Urothelium cell line (cell line): Measurements from ENCODE around the gene ACP5.
"Not testable (repeated sequence)": the region's sequence is repeated elsewhere in the genome, so short reads cannot be mapped to it uniquely, and the experiment has no call there.

ENCODE experiments used
- DNase-seq: peaks from one replicate; pipeline ENCODE4 v3.0.0; 2011; ENCODE audit warnings: low spot score, mixed read lengths
- FAIRE-seq: peaks from 2 replicates; lab custom pipeline; 2011; peaks lifted over from hg19 to GRCh38; lab: Jason Lieb, UNC

Gene ACP5

DNA sequence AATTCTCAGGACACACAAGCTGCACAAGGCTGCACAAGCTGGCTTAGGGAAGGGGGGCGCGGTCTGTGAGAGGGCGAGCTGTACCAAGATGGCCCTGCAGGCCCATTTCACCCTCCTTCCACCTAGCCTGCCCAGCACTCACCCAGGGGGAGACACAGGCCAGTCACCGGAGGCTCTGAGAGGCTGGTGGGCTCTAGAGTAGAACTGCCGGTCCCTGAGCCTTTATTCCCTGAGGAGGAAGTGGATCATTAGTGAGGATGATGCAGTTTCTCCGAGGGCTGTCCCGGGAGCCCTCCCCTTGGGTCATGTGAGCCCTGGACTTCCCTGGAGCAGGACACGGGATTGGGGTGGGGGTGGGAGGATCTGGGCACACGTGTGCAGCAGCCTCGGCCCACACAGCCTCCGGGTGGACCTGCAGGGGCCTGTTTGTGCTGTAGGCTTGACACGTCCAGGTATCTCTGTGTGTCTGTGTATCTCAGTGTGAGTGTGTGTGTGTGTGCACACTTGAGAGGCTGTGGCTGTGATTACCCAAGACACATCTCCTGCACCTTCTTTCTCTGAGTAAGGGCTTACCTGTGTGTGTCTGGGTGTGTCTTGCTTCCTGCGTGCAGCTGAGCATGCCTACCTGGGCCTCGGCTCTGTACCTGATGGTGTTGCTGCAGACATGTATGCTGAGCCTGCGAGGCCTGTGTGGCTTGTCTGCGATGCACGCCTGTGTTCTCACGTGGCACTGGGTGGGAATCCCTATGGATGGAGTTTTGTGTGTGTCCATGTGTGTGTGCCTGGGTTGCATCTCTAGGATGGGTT is at the start of gene ACP5:
Gene ACP5, minus strand, starts transcription at position 195 of the 807 bp plus-strand sequence. CDS start 328 bp downstream, outside the sequence.
- no peak for DNase-seq
- FAIRE-seq: no peak

- no peak for DNase-seq
- no peak for FAIRE-seq
Measured at GRCh38 chr19:11626252-11626651, 48.8 kb upstream of the ACP5 start.

DNA sequence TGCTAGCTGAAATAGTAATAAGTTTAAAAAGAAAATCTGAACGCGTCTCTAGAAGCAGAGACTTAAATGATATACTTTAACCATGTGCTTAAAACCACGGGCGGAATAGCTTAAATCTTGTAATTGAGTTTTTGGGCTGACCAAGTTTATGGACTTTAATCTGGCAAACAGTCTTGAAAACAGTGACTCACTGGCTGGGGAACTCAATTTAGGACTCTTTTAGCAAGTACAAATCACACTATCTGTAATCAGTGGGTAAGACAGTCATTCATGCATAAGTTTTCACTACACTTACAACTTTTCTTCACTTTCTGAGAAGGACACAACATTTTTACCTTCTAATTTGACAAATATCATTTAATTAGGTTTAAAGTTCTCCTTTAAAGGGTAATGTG is 46.6 kb upstream of the ACP5 start:
- DNase-seq: no peak

DNA sequence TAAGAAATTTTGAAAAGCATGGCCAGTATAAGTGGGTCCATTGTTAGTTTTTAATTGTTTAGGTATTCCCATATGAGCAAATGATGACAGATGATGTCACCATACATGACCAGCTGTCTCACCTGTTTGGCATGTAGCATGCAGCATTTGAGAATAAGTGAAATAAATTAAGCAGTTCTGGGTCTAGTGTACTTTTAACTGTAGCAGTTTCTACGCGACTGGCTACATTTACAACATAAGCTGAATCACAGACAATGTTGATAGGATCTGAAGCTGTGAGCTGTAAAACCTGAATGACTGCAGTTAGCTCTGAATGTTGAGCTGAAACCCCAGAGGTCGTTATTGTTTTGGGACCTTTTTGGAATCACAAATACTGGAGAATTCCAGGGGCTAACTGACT is 45.0 kb upstream of the ACP5 start:
- DNase-seq, FAIRE-seq: not testable (repeated sequence)

More for the DNA sequence above, 46.6 kb upstream of the ACP5 start:
- FAIRE-seq: no peak

DNA sequence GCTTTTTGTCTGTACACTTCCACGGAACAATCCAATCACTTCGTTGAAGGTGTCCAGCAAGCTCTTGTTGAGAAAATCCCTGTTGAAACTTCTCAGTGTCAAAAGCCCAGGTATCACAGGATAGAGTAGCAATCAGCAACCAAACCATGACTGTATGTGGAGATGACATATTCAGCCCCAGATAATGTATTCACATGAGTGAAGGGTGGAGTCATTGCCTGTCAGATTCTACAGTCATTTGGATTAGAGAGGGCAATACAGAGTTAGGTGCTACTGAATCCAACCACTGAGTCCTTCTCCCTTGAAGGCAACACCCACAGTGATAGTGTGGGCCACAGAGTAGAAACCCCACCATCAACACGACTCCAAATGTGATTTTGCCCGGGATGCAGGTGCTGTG is 43.1 kb upstream of the ACP5 start:
- DNase-seq: no peak
- no peak for FAIRE-seq

GRCh38 chr19:11617180-11618062 is 40.0 kb upstream of the ACP5 start:
- DNase-seq: no peak
- FAIRE-seq: no peak

GRCh38 chr19:11612816-11613511 is 35.5 kb upstream of the ACP5 start:
- FAIRE-seq: no peak
- no peak for DNase-seq

DNA sequence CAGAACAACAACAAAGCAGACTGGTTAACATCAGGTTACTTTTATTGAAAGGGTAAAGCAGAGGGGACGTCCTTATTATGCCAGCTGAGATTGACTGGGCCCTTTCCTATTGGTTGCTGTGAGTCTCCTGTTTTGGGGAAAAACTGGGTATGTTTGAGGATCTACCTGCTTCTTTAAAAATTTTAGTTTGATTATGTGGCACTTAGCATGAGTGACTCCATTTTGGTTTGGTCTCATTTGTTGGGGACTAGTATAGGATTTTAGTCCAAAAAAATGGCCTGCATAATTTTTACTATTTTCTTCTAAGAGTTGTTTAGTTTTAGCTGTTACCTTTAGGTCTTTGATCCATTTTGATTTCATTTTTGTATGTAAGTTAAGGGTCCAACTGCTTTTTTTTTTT is 34.3 kb upstream of the ACP5 start:
- DNase-seq (no peak), FAIRE-seq (no peak)

GRCh38 chr19:11606484-11606883 is 29.0 kb upstream of the ACP5 start:
- DNase-seq: no peak

DNA sequence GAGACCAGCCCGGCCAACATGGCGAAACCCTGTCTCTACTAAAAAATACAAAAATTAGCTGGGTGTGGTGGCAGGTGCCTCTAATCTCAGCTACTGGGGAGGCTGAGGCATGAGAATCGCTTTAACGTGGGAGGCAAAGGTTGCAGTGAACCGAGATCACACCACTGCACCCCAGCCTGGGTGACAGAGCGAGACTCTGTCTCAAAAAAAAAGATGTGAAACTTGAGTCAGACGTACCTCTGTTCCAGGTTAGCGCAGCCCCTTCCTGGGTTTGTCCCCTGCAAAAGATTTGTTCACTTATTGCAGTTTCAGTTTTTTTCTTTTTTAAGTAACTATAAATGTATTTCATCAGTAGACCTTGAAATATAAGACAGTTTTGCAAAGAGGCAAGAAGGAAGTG is 22.3 kb upstream of the ACP5 start:
- DNase-seq, FAIRE-seq: not testable (repeated sequence)

More at GRCh38 chr19:11606484-11606883, 29.0 kb upstream of the ACP5 start:
- no peak for FAIRE-seq

GRCh38 chr19:11598746-11599145 is 21.3 kb upstream of the ACP5 start:
- DNase-seq (no peak), FAIRE-seq (no peak)

GRCh38 chr19:11598103-11598483 is 20.6 kb upstream of the ACP5 start:
- no peak for DNase-seq

GRCh38 chr19:11597202-11598102 is 20.0 kb upstream of the ACP5 start, which contains the start of gene ZNF627:
Gene ZNF627 (plus strand): TSS chr19:11597483. CDS start chr19:11597628, 145 bp downstream.
- DNase-seq: peak; percentile 94
- FAIRE-seq: no peak

More at GRCh38 chr19:11598103-11598483, 20.6 kb upstream of the ACP5 start:
- FAIRE-seq: no peak

- DNase-seq (no peak), FAIRE-seq (no peak)
Measured at GRCh38 chr19:11596156-11596555, 18.7 kb upstream of the ACP5 start.

- FAIRE-seq: no peak
- no peak for DNase-seq
Measured at GRCh38 chr19:11594084-11594483, 16.6 kb upstream of the ACP5 start.

DNA sequence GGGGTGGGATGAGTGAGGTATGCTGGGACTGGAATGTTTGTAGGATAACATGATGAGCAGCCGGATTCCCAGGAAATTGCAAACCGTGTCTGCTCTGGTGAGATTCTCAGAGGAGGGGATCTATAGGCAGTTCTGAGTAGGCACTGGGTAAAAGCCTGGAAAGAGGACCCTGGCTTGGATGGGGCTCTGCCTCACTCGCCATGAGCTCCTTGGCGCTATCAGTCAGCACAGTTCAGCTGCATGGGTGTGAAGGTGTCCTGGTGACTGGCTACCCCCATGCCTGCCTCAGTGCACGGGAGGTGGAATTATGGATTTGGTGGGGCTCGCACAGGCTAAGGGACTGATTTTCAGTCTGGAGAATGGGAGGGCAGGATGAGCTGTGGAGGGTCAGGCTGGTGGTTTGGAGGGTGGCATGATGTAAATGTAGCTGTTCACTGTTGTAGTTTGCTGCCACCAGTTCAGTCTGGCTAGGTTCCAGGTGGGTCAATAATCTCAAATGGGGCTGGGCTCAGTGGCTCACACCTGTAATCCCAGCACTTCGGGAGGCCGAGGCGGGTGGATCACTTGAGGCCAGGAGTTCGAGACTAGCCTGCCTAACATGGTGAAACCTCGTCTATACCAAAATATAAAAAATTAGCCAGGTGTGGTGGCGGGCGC is 10.7 kb upstream of the ACP5 start:
- FAIRE-seq: no peak
- no peak for DNase-seq

DNA sequence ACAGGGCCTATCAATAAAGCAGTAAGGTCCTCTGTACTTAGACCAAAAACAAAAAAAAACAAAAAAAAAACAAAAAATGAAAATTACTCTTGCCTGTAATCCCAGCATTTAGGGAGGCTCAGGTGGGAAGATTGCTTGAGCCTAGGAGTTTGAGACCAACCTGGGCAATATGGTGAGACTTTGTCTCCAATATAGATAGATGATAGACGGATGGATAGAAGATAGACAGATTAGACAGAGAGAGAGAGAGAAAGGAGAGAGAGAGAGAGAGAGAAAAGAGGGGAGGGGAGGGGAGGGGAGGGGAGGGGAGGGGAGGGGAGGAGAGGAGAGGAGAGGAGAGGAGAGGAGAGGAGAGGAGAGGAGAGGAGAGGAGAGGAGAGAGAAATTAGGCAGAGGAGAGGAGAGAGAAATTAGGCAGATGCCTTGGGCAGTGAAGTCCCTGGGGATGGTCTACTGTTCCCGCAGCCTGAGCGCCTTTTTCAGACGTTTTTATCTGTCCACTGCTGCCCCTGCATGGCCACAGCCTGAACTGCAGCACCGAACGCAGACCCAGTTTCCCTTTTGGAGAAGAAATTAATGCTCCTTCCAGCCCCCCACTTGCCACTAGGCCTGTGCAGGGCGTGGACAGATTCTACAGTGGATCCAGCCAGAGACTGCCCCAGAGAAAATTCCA is 10.0 kb upstream of the ACP5 start:
- peak; percentile 67 for DNase-seq
- FAIRE-seq: no peak

GRCh38 chr19:11586331-11586730 is 8.9 kb upstream of the ACP5 start:
- FAIRE-seq (no peak), DNase-seq (no peak)

- no peak for FAIRE-seq
- DNase-seq: no peak
Measured at GRCh38 chr19:11581740-11582139, 4.3 kb upstream of the ACP5 start.
